CD4-positive, alpha-beta T cell treated with Interleukin-6 for 4 hours (primary cell): ENCODE results near the gene FKBP4.
A peak's percentile ranks its signal among the peaks of the same experiment; 100 is the strongest.
"Not testable (repeated sequence)": the region's sequence is repeated elsewhere in the genome, so short reads cannot be mapped to it uniquely, and the experiment has no call there.

ENCODE experiments used
- DNase-seq: peaks from one replicate; pipeline ENCODE4 v3.0.0-alpha.2; 2020; ENCODE audit warnings: mixed read lengths

The FKBP4 gene, protein sequence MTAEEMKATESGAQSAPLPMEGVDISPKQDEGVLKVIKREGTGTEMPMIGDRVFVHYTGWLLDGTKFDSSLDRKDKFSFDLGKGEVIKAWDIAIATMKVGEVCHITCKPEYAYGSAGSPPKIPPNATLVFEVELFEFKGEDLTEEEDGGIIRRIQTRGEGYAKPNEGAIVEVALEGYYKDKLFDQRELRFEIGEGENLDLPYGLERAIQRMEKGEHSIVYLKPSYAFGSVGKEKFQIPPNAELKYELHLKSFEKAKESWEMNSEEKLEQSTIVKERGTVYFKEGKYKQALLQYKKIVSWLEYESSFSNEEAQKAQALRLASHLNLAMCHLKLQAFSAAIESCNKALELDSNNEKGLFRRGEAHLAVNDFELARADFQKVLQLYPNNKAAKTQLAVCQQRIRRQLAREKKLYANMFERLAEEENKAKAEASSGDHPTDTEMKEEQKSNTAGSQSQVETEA

DNA sequence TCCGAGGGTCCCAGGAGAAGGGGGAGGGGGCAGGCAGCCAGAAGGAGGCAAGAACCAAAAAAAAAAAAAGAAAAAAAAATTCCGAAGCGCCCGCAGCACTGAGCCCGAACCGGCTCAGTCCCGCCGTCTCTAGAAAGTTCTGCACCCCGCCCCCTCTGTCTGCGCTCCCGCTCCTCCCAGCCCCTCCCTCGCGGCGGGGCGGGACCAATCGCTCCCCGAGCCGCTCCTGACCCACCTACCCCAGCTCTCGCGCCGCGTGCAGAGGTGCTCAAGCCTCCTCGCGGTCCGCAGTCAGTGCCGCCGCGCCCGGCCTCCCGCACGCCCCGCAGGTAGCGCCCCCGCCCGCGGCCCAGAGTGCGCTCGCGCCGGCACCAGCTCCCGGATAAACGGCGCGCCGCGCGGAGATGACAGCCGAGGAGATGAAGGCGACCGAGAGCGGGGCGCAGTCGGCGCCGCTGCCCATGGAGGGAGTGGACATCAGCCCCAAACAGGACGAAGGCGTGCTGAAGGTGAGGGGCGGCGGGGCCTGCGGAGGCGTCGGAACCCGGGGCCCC is at the start of gene FKBP4:
Gene FKBP4 (plus strand): TSS at position 235 of the 554 bp plus-strand sequence. CDS start 170 bp downstream, at position 405.
- peak; percentile 94 for DNase-seq

DNA sequence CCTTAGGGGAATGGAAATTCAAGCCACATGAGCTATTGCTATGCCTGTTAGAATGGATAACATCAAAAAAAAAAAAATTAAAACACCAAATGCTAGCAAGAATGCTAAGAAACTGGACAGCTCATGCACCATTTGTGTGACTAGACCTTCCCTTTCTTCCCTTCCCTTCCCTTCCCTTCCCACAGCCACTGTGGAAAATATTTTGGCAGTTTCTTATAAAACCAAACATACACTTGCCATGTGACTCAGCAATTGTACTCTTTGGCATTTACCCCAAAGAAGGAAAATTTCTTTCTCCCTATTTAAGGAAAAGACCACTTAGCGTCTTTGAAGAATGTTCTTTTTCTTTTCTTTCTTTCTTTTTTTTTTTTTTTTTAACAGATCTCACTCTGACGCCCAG is 49.1 kb upstream of the FKBP4 start:
- DNase-seq = no peak

DNA sequence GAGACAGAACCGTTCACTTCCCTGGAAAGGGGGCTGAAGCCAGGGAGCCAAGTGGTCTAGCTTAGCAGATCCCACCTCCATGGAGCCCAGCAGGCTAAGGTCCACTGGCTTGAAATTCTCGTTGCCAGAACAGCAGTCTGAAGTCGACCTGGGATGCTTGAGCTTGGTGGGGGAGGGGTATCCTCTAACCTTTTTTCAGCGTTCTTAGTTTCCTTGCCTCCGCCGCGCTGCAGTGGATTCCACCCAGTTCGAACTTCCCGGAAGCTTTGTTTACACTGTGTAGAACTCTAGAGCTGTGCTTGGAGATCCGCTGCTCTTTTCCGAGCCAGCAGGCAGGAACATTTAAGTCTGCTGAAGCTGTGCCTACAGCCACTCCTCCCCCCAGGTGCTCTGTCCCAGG is 45.2 kb upstream of the FKBP4 start:
- DNase-seq = no peak

DNA sequence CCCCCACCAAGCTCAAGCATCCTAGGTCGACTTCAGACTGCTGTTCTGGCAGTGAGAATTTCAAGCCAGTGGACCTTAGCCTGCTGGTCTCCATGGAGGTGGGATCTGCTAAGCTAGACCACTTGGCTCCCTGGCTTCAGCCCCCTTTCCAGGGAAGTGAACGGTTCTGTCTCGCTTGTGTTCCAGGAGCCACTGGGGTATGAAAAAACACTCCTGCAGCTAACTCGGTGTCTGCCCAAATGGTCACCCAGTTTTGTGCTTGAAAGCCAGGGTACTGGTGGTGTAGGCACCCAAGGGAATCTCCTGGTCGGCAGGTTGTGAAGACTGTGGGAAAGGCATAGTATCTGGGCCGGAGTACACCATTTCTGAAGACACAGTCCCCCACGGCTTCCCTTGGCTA is 44.6 kb upstream of the FKBP4 start:
- DNase-seq = no peak

DNA sequence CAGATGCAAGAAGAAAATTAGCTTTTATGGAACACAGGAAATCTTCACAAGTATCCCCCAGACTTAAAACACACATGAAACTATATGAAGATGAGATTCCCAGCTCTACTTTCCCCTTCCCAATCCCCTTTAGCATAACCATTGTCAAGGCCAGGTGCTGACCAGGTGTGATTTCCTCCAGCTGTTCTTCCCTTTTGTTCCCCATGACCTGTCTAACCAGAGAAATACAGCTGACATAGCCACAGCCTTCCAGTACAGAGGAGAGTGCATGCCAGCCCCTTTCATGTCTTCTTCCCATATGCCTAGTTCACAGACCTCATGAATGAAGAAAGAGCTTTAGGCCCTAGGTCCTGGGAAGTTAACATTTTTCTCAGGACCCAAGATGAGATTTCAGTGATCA is 43.5 kb upstream of the FKBP4 start:
- DNase-seq = no peak

DNA sequence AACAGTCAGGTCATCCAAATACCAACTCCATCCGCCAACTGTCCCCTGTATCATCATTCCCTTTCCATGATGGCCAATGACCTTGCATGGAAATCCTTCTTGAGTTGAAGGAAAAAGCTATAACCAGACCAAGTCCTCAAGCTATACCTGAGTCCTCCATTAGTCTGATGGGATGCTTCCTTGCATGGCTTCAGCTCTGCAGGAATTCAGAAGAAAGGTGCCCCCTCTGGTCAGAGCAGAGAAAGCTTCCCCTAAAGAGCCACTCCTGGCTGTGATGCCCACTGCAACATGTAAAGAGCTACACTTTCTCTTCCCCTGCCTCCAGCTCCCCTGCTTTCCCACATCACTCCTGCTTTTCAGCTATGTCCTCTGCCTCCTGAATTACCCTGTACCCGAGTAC is 43.1 kb upstream of the FKBP4 start:
- no peak for DNase-seq

DNA sequence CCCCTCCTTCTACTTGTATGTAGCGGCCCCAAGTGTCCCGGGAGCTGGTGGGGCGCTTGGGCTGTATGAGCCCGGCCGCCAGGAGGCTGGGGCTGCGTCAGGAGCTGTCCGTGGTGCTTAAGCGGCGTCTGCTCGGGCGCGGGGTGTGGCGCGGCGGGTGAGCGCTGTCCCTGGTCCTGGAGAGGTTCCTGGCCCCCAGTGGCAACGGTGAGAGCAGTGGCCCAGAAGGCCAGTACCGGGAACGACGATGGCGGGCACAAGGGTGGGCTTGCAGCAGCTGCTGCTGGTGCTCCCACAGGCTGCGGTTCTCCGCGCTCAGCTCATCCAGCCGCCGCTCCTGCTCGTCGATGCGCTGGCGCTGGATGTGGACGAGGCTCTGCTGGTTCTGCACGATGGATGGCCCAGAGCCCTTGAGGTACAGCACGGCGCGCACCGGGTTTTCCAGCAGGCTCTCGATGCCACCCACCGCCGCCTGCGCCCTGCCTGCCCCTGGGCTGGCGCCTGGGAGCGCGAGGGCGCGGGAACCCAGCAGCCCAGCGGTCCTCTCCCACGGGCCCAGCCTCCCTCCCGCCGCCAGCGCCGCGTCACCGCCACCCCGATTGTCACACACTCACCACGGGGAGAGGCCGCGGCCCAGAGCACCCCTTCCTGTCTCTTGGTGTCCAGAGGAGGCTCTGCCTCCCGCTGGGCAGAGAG is 41.9 kb upstream of the FKBP4 start:
- peak; percentile 79 for DNase-seq

DNA sequence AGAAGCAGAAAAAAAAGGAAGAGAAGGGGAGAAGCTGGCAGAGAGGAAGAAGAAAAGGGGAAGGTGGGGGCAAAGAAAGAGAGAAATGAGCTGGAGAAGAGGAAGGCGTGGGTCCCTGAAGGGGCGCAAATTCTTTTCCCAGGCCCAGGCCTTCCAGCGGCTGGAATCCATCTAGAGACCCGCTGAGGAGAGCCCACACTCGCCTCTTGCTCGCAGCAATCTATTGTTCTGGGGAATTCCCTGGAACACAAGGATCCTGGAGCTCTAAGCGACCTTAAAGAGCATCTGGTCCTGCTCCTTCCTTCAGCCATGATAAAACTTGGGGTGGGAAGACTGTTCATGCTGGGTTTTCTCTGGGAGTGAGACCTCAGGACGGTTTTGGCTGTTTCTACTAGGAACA is 41.2 kb upstream of the FKBP4 start:
- DNase-seq = no peak

DNA sequence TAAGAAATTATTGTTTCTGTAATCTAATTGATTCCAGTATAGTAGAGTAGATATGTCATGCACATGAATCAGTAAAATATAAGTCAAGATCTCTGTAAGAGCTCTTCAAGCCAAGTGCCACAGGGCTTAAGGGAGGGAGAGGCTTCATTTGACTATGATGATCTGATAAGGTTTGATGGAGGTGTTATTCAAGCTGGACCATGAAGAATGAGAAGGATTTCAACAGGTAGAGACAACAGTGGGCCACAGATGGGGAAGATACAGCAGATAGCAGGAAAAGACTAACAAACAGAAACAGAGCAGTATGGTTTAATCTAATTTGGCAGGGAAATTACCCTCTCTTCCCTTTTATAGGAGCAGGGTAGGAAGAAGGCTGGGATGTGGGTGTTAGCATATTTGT is 40.6 kb upstream of the FKBP4 start:
- no peak for DNase-seq

DNA sequence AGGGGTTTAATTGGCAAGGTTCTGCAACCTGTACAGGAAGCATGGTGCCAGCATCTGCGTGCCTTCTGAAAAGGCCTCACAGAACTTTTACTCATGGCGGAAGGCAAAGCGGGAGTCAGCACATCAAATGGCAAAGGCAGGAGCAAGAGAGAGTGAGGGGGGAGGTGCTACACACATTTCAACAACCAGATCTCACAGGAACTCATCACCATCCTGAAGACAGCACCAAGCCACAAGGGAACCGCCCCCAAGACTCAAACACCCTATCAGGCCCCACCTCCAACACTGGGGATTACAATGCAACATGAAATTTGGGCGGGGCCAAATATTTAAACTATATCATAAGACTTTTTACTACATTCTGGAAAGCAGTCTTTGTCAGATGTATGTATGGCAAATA is 38.0 kb upstream of the FKBP4 start:
- no peak for DNase-seq

DNA sequence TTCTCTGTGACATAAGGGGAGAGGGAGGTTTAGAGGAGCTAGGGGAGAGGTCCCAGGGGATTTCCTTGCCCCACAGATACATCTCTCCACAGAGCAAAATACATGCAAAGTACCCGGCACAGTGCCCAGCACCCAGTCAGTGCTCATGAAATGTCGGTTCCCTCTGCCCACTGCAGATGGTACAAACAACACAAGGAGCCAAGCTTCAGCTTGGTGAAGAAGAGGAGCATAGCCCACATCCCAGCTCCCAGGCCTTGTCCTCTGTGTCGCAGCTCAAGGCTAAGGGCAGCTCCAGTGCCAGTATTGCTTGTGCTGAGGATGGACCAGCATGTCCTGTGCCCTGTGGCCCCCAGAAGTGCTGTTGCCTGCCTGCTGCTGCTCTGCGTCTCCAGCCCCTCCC is 35.0 kb upstream of the FKBP4 start:
- DNase-seq = no peak

DNA sequence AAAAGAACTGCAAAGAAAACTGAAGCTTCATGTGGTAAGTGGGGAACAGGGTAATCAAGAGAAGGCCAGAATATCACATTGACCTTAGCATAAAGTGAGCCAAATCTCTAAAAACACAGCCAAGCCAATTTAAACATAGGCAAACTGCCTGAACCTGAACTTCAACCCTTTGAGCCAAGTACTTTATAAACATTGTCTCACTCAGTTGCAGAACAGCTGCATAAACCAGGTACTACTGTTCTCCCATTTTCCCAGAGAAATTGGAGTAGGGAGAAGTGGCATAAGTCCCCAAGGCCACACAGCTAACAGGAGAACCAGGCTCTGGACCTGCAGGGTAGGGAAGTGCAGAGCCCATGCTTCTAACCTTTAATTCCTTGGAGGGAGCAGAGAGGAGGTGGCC is 30.4 kb upstream of the FKBP4 start:
- no peak for DNase-seq

DNA sequence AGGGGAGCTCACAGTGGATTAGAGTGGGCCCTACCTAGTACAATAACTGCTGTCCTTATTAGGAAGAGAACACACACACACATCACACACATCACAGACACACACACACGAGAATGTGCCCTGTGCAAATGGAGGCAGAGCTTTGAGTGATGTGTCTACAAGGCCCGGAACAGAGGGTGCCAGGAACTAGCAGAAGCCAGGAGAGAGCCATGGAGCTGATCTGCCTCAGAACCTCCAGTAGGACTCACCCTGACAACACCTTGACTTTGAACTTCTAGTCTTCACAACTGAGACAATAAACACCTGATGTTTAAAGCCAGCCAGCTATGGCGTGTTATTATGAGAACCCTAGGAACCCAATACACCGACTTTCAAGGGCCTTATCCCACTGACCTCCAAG is 29.7 kb upstream of the FKBP4 start:
- DNase-seq = no peak

DNA sequence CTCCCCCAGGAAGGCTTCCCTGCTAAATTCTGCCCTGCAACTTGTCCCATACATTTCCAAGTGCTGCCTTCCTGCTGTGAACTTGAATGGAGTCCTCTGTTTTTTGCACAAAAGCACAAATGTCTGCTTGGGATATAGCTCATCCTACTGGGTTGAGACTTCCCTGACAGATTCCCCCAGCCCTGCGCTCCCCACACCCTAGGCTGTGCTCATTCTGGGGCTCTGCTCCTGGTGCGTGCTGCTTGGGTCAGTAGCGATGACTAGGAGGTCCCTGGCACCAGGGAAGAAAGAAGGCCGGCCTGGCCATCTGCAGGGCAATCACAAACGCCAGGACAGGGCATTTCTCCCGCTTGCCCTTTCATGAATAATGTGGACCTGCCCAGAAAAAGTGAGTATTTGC is 29.2 kb upstream of the FKBP4 start:
- no peak for DNase-seq

DNA sequence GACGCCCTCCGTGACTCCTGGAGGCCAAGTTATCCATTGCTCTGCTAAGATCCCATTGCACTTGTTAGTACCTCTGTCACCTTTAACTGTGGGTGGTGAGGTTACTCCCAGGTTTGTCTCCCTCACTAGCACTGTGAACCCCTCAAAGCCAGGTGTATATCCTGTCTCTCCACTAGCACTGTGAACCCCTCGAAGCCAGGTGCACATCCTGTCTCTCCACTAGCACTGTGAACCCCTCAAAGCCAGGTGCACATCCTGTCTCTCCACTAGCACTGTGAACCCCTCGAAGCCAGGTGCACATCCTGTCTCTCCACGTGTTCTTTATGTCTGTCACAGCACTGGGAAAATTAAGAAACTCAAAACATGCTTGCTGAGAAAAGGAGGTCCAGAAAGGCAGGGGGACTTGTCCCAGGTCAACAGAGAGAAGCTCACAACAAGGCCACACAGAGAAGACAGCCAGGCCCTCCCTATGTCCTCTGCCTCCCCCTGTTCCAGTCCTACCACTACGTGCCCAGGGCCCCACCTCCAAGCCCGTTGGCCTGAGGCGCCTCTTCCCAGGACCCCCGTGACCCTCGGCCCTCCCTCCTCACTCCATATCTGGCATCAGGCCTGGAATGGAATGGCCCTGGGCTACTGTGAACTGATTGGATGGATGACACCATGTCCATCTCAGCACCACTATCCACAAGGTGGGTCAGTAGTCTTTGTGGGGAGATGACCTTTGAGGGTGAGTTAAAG is 26.4 kb upstream of the FKBP4 start:
- DNase-seq = no peak

DNA sequence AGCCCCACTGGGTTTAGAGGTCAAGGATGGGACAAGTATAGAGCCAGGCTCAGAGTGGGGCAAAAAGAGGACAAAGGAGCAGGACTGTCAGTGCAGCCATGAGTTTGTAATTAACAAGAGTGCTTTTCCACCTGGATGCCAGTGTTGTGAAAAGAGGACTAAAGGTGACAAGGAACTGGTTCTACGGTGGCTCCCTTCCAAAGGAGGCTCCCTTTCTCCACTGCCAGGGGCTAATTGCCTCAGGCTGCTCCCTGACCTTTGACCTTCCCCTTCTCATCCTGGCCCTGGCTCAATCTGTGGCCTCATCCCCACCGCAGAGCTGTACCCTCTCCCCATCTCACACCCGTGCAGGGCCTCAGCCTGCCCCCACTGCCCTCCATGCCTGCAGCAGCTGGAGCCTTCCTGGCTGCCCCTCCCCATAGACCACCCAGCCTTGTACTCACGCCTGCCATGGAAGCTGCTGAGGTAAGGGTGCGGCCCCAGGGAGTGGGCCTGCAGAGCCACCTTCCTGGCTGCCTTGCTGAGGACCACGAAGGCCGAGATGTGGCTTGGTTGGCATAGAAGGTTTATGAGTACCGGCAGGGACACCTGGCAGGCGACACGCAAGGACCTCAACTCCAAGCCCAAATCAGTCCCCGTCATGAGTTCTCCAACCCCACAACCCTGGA is 24.8 kb upstream of the FKBP4 start:
- no peak for DNase-seq

DNA sequence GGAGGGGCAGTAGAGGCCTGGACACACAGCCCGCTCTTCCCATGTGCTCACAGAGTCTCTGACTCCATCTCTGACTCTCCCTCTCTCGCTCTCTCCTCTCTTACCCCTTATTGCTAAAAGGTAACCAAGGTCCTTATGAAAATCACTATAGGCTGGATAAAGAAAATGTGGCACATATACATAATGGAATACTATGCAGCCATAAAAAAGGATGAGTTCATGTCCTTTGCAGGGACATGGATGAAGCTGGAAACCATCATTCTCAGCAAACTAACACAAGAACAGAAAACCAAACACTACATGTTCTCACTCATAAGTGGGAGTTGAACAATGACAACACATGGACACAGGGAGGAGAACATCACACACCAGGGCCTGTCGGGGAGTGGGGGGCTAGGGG is 24.2 kb upstream of the FKBP4 start:
- not testable (repeated sequence) for DNase-seq

DNA sequence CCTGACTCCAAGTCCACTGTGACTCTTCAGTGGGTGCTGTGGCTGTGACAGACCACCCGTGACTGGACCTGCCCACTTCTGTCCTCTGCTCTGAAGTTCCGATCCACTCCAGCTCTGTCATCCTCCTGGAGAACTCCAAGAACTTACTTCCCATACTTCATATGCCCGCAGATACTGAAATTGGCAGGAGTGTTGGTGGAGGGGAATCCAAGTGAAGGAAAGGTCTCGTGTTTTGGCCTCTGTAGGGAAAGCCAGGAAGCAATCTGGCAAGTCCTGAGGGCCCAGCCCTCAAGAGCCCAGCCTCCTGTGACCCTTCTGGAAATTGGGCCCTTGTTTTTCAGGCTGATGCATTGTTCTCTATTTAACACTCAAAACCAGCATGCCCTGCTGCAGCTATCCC is 22.4 kb upstream of the FKBP4 start:
- no peak for DNase-seq

DNA sequence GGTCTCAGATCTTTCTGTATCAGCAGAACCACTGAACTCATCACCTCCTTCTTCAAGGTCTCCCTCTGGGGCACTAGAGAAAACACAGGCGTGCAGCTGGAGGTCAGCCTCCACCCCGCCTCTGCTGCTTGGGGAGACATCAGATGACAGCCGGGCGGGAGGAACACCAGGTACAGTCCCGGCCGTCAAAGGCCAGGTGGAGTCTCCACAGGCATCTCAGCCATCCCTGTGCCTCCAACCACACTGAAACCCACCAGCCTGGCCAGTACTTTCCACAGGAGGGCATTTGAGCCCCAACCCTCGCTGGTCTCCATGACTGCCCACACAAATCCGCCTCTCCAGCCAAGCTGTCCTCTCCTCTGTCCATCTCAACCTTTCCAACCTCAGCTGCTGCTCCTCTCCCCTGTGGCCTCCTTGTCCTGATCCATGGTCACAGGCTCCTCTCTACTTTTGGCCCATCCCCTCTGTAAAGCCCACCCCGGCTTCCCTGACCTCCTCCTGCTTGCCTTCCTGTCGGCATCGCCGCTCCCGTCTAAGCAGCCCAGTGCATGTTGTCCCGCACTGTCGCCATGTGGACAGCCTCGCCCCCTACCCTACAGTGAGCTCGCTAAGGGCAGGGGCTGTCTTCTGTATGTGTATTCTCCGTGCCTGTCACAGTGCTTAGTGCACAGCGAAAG is 21.4 kb upstream of the FKBP4 start:
- DNase-seq = no peak

DNA sequence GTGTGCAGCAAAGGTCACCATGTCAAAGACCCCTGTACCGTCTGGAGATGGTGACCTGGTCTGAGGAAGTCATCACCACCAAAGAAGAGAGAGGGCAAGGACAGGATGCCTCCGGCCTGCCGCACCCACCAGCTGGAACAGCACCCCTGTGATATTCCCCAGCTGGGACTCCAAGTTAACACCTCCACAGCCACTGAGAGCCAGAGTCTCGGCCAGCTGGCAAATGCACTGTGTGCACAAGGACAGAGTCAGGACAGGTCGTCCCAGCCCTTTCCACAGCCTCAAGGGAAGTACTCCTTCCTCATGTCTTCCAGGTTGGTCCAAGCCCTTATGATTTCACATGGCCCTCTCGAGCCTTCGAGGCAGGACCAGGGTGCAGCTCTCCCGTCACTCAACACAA is 19.3 kb upstream of the FKBP4 start:
- DNase-seq = no peak

DNA sequence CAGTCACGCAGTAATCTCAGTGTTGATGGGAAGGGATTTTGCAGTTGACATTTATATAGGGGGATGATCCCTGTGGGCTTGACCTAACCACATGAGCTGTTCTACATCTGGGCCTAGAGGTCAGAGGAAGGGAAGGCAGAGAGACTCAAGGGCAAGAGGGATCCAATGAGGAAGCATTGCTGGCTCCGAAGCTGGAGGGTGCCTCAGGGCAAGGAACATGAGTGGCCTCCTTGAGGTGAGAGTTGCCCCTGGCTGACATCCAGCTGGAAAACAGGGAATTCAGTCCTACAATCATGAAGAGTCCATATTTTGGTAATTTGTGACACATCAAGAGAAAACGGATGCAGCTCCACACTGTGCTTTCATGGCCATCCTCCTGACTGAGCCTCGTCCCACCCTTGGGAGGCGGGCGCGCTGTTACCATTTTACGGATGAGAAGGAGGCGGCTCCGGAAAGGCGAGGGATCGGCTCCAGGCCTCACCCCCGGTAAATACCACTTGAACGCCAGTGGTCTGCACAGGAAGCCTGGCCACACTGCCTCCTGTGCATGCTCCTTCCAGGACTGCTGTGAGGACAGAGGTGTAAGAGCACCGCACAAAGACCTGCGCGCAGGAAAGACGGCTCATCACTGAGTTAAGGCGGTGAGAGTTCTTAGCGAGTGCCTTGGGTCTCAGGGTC is 18.5 kb upstream of the FKBP4 start:
- DNase-seq = no peak

DNA sequence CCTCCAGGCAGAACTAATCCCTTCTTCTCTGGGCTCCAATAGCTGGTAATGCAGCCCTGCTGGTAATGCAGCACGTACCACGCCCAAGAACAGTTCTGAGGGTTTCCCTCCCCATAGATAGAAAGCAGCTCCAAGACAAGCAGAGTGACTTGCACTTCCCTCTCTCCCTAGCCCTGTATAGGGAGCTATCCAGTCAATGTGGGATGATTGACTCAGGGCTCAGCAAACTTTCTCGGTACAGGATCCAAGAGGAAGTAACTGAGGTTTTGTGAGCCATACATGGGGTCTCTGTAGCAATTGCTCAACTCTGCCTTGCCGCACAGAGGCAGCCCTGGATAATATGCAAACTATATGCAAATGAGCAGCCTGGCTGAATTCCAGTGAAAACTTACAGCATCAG is 15.5 kb upstream of the FKBP4 start:
- no peak for DNase-seq
